Left cardiac atrium (tissue), 4 donors: Measurements from ENCODE around the gene GNPNAT1. TPM values are rescaled to one million over a fixed set of nuclear protein-coding genes. Genes with fewer than 3 reads are reported as not detected.
"Not testable (repeated sequence)": the region's sequence is repeated elsewhere in the genome, so short reads cannot be mapped to it uniquely, and the experiment has no call there.

Source experiments
- ATAC-seq, 2 donors: fragments of 200-7000 bp; cut with Tn5 transposase; one replicate each; pipeline ENCODE4 v1.9.1; 2020; ENCODE audit warnings: mild to moderate bottlenecking in 2 of 2, moderate library complexity in 2 of 2
- DNase-seq: peaks from one replicate; pipeline ENCODE4 v3.0.0-alpha.2; 2020
- intact Hi-C, 2 donors: fragments of 100-400 bp; cut with DNase I; formaldehyde crosslinking; loops; one replicate each; pipeline versions ENCODE4 v1.14.1 to v1.15.1; 2022 to 2023
- total RNA-seq, 2 donors: library from RNA; stranded (reverse); fragmentation: NEBNext Ultra II Directional; extraction: Animal tissue kit (Norgen Biotek cat#: 25700); gene quantifications; one replicate each; pipeline ENCODE4 v1.2.1, GENCODE V29; 2021
- donor health status: DM: no; HTN: yes; CAD: no.
- donor health status: DM: no; HTN: yes; CAD: no; lungs with severe emphysema.
- donor health status: DM: yes; HTN: yes; CAD: no.
- donor health status: Dilated cardiomyopathy.

GNPNAT1 gene
- total RNA-seq, 2 donors from 2014 or later, result 9.3 to 16.6 TPM

GRCh38 chr14:52793061-52793460 is 1.7 kb upstream of the GNPNAT1 start:
- intact Hi-C loops, result no loop called here

GRCh38 chr14:52792097-52792415 is 649 bp upstream of the GNPNAT1 start:
- ATAC-seq, result no peak

More at GRCh38 chr14:52793061-52793460, 1.7 kb upstream of the GNPNAT1 start:
- DNase-seq, result no peak
- no peak for ATAC-seq

GRCh38 chr14:52790756-52791222 is 618 bp downstream of the GNPNAT1 start:
- ATAC-seq, result no peak
- no peak for DNase-seq
- intact Hi-C loops, result no loop called here

More at GRCh38 chr14:52792097-52792415, 649 bp upstream of the GNPNAT1 start:
- intact Hi-C loops, result no loop called here
- DNase-seq, result no peak

- intact Hi-C loops, result no loop called here
- DNase-seq (no peak), ATAC-seq (no peak)
Observed at GRCh38 chr14:52790011-52790755, 1.2 kb downstream of the GNPNAT1 start.

- no peak for ATAC-seq
- no peak for DNase-seq
- intact Hi-C loops, result loop anchor here in 1 of 2 donors (10.0 kb wide), 1 partner anchor 54 kb away; the partner anchor contains the start of gene STYX
Observed at GRCh38 chr14:52789118-52789517, 2.3 kb downstream of the GNPNAT1 start.

GRCh38 chr14:52786887-52787286 is 4.5 kb downstream of the GNPNAT1 start:
- no peak for DNase-seq
- intact Hi-C loops, result loop anchor here in 1 of 2 donors (10.0 kb wide), 1 partner anchor 52 kb away; the partner anchor contains the start of gene STYX
- ATAC-seq, result no peak

GRCh38 chr14:52783206-52783605 is 8.2 kb downstream of the GNPNAT1 start:
- intact Hi-C loops, result loop anchor here in 1 of 2 donors (10.0 kb wide), 1 partner anchor 48 kb away; the partner anchor contains the start of gene STYX
- no peak for ATAC-seq
- DNase-seq, result no peak

- DNase-seq (no peak), ATAC-seq (no peak)
- intact Hi-C loops, result loop anchor here in 1 of 2 donors (10.0 kb wide), 1 partner anchor 47 kb away; the partner anchor contains the start of gene STYX
Observed at GRCh38 chr14:52781629-52782028, 9.8 kb downstream of the GNPNAT1 start.

GRCh38 chr14:52780893-52781292 is 10.5 kb downstream of the GNPNAT1 start:
- no peak for DNase-seq
- no peak for ATAC-seq
- intact Hi-C loops, result loop anchor here in 1 of 2 donors (10.0 kb wide), 1 partner anchor 46 kb away; the partner anchor contains the start of gene STYX

- intact Hi-C loops, result no loop called here
Observed at GRCh38 chr14:52778702-52779101, 12.7 kb downstream of the GNPNAT1 start.

GRCh38 chr14:52776816-52777215 is 14.6 kb downstream of the GNPNAT1 start:
- intact Hi-C loops, result no loop called here
- DNase-seq (no peak), ATAC-seq (no peak)

More at GRCh38 chr14:52778702-52779101, 12.7 kb downstream of the GNPNAT1 start:
- DNase-seq (no peak), ATAC-seq (no peak)

GRCh38 chr14:52769887-52770286 is 21.5 kb downstream of the GNPNAT1 start:
- DNase-seq (no peak), ATAC-seq (no peak)
- intact Hi-C loops, result no loop called here

GRCh38 chr14:52767058-52767833 is 24.2 kb downstream of the GNPNAT1 start:
- intact Hi-C loops, result no loop called here
- DNase-seq (no peak), ATAC-seq (no peak)

- ATAC-seq, DNase-seq, intact Hi-C loops: not testable (repeated sequence)
Observed at GRCh38 chr14:52762923-52763322, 28.5 kb downstream of the GNPNAT1 start.

GRCh38 chr14:52759145-52759544 is 32.3 kb downstream of the GNPNAT1 start:
- no peak for ATAC-seq
- intact Hi-C loops, result no loop called here
- DNase-seq, result no peak

GRCh38 chr14:52755607-52756316 is 35.6 kb downstream of the GNPNAT1 start:
- no peak for DNase-seq
- intact Hi-C loops, result no loop called here
- no peak for ATAC-seq

GRCh38 chr14:52748647-52749292 is 42.6 kb downstream of the GNPNAT1 start:
- ATAC-seq, result no peak
- intact Hi-C loops, result no loop called here
- DNase-seq, result no peak

- ATAC-seq (no peak), DNase-seq (no peak)
- intact Hi-C loops, result no loop called here
Observed at GRCh38 chr14:52741865-52742264, 49.5 kb downstream of the GNPNAT1 start.

- ATAC-seq (no peak), DNase-seq (no peak)
- intact Hi-C loops, result no loop called here
Observed at GRCh38 chr14:52740751-52741150, 50.7 kb downstream of the GNPNAT1 start.
